Esophagus (tissue), 2 donors: ENCODE data around the gene PRXL2A. TPM values are rescaled to one million over a fixed set of nuclear protein-coding genes. Genes with fewer than 3 reads are reported as not detected.
"Not testable (repeated sequence)": the region's sequence is repeated elsewhere in the genome, so short reads cannot be mapped to it uniquely, and the experiment has no call there.

Source experiments
- H3K27ac ChIP-seq, 2 donors: one replicate each; pipeline ENCODE4 v1.5.1; 2013; ENCODE audit warnings: low read depth in 2 of 2, mild to moderate bottlenecking in 2 of 2, inconsistent platforms in 1 of 2, low read length in 1 of 2, moderate library complexity in 1 of 2
- H3K27me3 ChIP-seq, 2 donors: one replicate each; pipeline ENCODE4 v1.6.1; 2013; ENCODE audit warnings: low read length in 2 of 2, control low read depth in 1 of 2, mild to moderate bottlenecking in 1 of 2; ENCODE audit not compliant: insufficient read depth in 2 of 2, control insufficient read depth in 1 of 2
- H3K36me3 ChIP-seq, 2 donors: one replicate each; pipeline ENCODE4 v1.6.1; 2013; ENCODE audit warnings: low read length in 1 of 2; ENCODE audit not compliant: control insufficient read depth in 2 of 2, insufficient read depth in 2 of 2
- H3K4me1 ChIP-seq, 2 donors: one replicate each; pipeline ENCODE4 v1.6.1; 2013; ENCODE audit warnings: low read length in 1 of 2; ENCODE audit not compliant: control insufficient read depth in 2 of 2, insufficient read depth in 2 of 2
- H3K4me3 ChIP-seq, 2 donors: one replicate each; pipeline ENCODE4 v1.5.1; 2013; ENCODE audit warnings: low read length in 2 of 2, mild to moderate bottlenecking in 2 of 2, low read depth in 1 of 2, moderate library complexity in 1 of 2
- H3K9me3 ChIP-seq, 2 donors: one replicate each; pipeline ENCODE4 v1.6.1; 2013; ENCODE audit warnings: mild to moderate bottlenecking in 2 of 2, low read depth in 1 of 2, low read length in 1 of 2, moderate library complexity in 1 of 2; ENCODE audit not compliant: control insufficient read depth in 2 of 2, insufficient read depth in 1 of 2
- WGBS, 2 donors: extraction: QIAGEN DNeasy Blood & Tissue Kit; methylation state at CpG; one replicate each; pipeline ENCODE4 v1.1.7; 2013; 5-methylcytosine and 5-hydroxymethylcytosine counted together
- polyA plus RNA-seq, 2 donors: library from polyadenylated mRNA; stranded (reverse); fragments of 200-250 nt; gene quantifications; one replicate each; pipeline ENCODE4 v1.2.3, GENCODE V29; 2013
- donor health status: healthy with polysubstance abuse.
- donor health status: Bipolar disorder and iron deficiency.

The PRXL2A gene
- 10 to 100 TPM; 47.3 to 87.9 TPM for polyA plus RNA-seq

- H3K4me1 ChIP-seq = peaks cover 13 to 14% of the 10 kb centered on the region in 2 donors
- WGBS, 2 donors = 1% methylated on average over 90 to 96 of the region's 96 CpGs
- H3K4me3 ChIP-seq = peak within 1 kb of the TSS; percentile 57 to 83
- no peaks in the 10 kb centered on the region for H3K27me3 ChIP-seq
- peak within 1 kb of the TSS; percentile 85 to 89 for H3K27ac ChIP-seq
- H3K9me3 ChIP-seq = no peaks in the 10 kb centered on the region
- no peaks in the 10 kb centered on the region for H3K36me3 ChIP-seq
Observed at GRCh38 chr10:80408242-80409101, at the start of gene PRXL2A. Gene PRXL2A, plus strand, starts transcription at chr10:80408551. Its CDS starts 11,917 bp downstream, at chr10:80420468.

- H3K36me3 ChIP-seq, H3K4me3 ChIP-seq, H3K9me3 ChIP-seq, H3K27me3 ChIP-seq, H3K27ac ChIP-seq: not testable (repeated sequence)
- WGBS, 2 donors = 31 to 80% methylated on average over 1 to 2 of the region's 2 CpGs
- peaks cover 6 to 13% of the 10 kb centered on the region in 2 donors for H3K4me1 ChIP-seq
Observed at GRCh38 chr10:80358925-80359324, 49.4 kb upstream of the PRXL2A start.

GRCh38 chr10:80359644-80360043 is 48.7 kb upstream of the PRXL2A start:
- peaks cover 0 to 3% of the 10 kb centered on the region in 2 donors for H3K9me3 ChIP-seq
- no peak overlapping the region for H3K27ac ChIP-seq
- 93 to 95% methylated on average over 19 to 22 of the region's 22 CpGs for WGBS, 2 donors
- peaks cover 6 to 13% of the 10 kb centered on the region in 2 donors for H3K4me1 ChIP-seq
- H3K36me3 ChIP-seq = no peaks in the 10 kb centered on the region
- H3K27me3 ChIP-seq = no peaks in the 10 kb centered on the region
- no peak overlapping the region for H3K4me3 ChIP-seq

- H3K36me3 ChIP-seq = no peaks in the 10 kb centered on the region
- H3K27ac ChIP-seq = no peak overlapping the region
- H3K4me1 ChIP-seq = no peaks in the 10 kb centered on the region
- H3K9me3 ChIP-seq = peaks cover 0 to 2% of the 10 kb centered on the region in 2 donors
- WGBS, 2 donors = 0 to 33% methylated on average over 1 of the region's 1 CpG
- H3K4me3 ChIP-seq = no peak overlapping the region
- no peaks in the 10 kb centered on the region for H3K27me3 ChIP-seq
Observed at GRCh38 chr10:80365510-80365909, 42.8 kb upstream of the PRXL2A start.

- Histone ChIP-seq H3K4me1 (no peaks in the 10 kb centered on the region), H3K4me3 (no peak overlapping the region), H3K36me3 (no peaks in the 10 kb centered on the region), H3K27me3 (no peaks in the 10 kb centered on the region), H3K9me3 (peaks cover 0 to 2% of the 10 kb centered on the region in 2 donors), H3K27ac (no peak overlapping the region)
- WGBS, 2 donors = 73 to 81% methylated on average over 6 of the region's 6 CpGs
Observed at GRCh38 chr10:80371467-80371866, 36.9 kb upstream of the PRXL2A start.

GRCh38 chr10:80372675-80373074 is 35.7 kb upstream of the PRXL2A start:
- Histone ChIP-seq H3K36me3 (no peaks in the 10 kb centered on the region), H3K4me3 (no peak overlapping the region), H3K27me3 (no peaks in the 10 kb centered on the region), H3K9me3 (no peaks in the 10 kb centered on the region), H3K4me1 (no peaks in the 10 kb centered on the region), H3K27ac (no peak overlapping the region)
- 73 to 79% methylated on average over 5 of the region's 5 CpGs for WGBS, 2 donors

- no peaks in the 10 kb centered on the region for H3K4me1 ChIP-seq
- H3K4me3 ChIP-seq = no peak overlapping the region
- H3K27me3 ChIP-seq = no peaks in the 10 kb centered on the region
- WGBS, 2 donors = 55 to 65% methylated on average over 2 of the region's 2 CpGs
- no peaks in the 10 kb centered on the region for H3K36me3 ChIP-seq
- H3K27ac ChIP-seq = no peak overlapping the region
- no peaks in the 10 kb centered on the region for H3K9me3 ChIP-seq
Observed at GRCh38 chr10:80373502-80373901, 34.8 kb upstream of the PRXL2A start.

GRCh38 chr10:80379701-80380100 is 28.6 kb upstream of the PRXL2A start:
- 23 to 55% methylated on average over 3 of the region's 3 CpGs for WGBS, 2 donors
- H3K9me3 ChIP-seq = no peaks in the 10 kb centered on the region
- no peaks in the 10 kb centered on the region for H3K4me1 ChIP-seq
- H3K36me3 ChIP-seq = no peaks in the 10 kb centered on the region
- H3K27ac ChIP-seq = no peak overlapping the region
- no peaks in the 10 kb centered on the region for H3K27me3 ChIP-seq
- no peak overlapping the region for H3K4me3 ChIP-seq

GRCh38 chr10:80380185-80380584 is 28.2 kb upstream of the PRXL2A start:
- Histone ChIP-seq H3K9me3 (no peaks in the 10 kb centered on the region), H3K27me3 (no peaks in the 10 kb centered on the region), H3K36me3 (no peaks in the 10 kb centered on the region), H3K4me3 (no peak overlapping the region), H3K4me1 (no peaks in the 10 kb centered on the region), H3K27ac (no peak overlapping the region)
- WGBS, 2 donors = 74 to 78% methylated on average over 4 of the region's 4 CpGs

- H3K36me3 ChIP-seq = no peaks in the 10 kb centered on the region
- H3K4me3 ChIP-seq = no peak overlapping the region
- H3K27ac ChIP-seq = no peak overlapping the region
- no peaks in the 10 kb centered on the region for H3K9me3 ChIP-seq
- 11 to 12% methylated on average over 4 of the region's 4 CpGs for WGBS, 2 donors
- no peaks in the 10 kb centered on the region for H3K4me1 ChIP-seq
- H3K27me3 ChIP-seq = no peaks in the 10 kb centered on the region
Observed at GRCh38 chr10:80382989-80383388, 25.4 kb upstream of the PRXL2A start.
